Inferior parietal cortex (tissue), 1 donor: ENCODE measurements around the gene DLG2.
"Not testable (repeated sequence)": the region's sequence is repeated elsewhere in the genome, so short reads cannot be mapped to it uniquely, and the experiment has no call there.

Experiments used
- DNase-seq: peaks from one replicate; pipeline ENCODE4 v3.0.0-alpha.2; 2016; ENCODE audit errors: extremely low spot score

Gene DLG2

DNA sequence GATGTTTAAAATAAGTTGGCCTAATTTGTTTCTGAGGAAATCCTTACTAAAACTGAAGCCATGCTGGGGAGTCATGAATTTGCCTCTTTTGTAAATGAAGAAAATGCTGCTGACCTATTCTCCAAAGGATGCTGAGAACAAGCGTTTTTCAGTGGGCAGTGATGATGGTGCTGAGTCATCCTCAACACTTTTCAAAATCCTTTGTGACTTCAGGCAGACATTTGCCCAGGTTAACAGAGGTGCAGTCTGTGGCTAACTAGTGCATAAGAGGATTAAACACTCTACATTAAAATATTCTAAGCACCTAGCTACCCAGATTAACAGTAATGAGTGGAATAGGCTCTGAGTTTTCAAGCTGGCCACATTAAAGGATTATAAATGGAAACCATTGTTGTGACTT, 509.0 kb downstream of the DLG2 start:
- DNase-seq = no peak

DNA sequence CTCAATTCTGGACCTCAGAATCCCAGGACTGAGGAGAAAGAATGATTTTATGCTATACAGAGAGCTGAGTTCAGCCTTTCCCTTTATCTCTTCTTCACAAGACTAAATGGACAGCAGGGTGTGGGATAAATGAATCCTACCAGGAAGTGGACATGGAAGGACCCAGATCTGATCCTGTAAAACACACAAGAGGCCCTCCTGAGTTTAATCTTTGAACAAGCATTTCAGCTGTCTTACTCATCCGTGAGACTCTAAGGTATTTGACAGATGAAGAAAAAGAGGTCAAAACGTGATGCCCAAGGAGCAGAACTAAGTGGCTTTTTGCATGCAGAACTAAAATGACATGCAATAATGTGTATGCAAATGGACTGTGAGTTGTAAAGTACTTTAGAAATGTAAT, 511.3 kb downstream of the DLG2 start:
- no peak for DNase-seq

DNA sequence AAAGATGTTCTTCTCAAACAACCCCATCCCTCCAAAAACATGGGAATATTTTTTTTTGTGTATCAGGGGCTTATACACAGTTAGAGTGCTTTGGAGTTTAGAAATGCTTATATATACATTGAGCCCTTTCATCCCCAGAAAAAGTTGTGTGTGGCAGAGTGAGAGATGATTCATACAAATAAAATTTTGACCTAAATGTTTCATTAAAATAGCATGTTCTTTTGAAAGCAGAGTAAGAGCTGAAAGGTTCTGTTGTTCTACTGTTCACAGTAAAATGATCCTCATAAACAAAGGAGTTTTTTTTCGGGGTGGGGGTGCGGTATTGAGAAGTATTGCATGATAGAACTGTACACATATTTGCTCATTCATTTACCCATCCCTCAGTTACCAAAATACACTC, 512.4 kb downstream of the DLG2 start:
- no peak for DNase-seq

DNA sequence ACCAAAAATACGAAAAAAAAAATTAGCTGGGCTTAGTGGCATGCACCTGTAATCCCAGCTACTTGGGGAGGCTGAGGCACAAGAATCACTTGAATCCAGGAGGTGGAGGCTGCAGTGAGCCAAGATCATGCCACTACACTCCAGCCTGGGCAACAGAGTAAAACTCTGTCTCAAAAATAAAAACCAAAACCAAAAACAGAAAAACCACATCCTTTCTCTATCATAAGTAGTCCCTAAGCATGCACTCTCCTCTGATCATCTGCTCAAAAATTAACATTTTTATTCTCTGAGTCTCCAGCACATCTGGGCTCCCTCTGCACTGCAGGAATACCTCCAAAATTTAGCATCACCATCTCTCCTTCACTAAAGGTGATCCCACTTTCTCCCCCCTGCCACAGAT, 516.9 kb downstream of the DLG2 start:
- DNase-seq = not testable (repeated sequence)

DNA sequence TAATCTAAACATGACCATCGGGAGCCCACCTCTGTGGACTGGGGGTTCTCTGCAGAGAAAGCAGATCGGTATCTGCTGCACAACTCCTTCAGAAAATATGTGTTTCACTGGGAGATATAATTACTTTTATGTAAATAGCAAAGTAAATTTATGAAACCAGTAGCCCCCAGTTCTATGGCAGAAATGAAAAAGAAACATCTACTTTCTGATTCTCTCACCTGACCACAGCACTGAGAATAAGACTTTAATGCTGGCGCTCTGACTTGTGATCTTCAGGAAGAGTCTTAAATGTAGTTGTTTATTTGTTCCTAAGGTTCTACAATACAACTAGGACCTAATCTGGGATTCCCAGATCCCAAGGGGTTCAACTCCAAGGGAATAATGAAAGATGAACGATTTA, 518.0 kb downstream of the DLG2 start:
- no peak for DNase-seq

DNA sequence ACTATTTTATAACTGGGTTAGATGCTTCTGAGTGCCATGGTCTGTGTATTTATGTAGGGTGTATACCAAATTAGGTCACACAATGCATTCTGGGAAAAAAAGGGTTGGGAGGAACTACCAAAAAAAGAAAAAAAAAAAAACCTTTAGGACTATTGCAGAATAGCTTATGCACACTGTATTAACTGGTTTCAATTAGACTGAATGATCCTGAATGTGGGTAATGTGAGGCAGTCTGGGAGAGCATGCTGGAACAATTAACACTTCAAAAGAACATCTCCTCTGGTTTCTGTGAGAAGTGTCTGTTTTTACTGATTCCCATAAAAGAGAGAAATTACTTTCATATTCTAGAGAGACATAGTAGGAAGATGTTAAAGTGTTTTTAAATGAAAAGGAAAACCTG, 521.3 kb downstream of the DLG2 start:
- DNase-seq = no peak

DNA sequence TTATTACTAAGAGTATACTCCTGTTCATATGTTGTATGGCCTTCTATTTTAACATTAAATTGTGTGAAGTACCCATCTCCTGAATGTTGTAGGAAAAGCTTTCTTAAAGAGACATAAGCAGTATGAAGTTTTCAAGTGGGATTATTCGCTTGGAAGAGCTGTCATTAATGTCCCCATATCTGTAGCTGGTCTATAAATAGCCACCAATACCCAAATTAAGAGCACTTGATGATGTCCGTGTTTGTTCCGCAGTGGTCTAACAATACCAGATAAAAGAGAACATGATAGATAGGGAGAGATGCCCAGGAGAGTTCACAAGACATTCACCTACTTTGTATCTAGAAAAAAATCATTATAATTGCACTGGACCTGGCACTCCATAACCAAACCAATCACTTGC, 527.6 kb downstream of the DLG2 start:
- no peak for DNase-seq

DNA sequence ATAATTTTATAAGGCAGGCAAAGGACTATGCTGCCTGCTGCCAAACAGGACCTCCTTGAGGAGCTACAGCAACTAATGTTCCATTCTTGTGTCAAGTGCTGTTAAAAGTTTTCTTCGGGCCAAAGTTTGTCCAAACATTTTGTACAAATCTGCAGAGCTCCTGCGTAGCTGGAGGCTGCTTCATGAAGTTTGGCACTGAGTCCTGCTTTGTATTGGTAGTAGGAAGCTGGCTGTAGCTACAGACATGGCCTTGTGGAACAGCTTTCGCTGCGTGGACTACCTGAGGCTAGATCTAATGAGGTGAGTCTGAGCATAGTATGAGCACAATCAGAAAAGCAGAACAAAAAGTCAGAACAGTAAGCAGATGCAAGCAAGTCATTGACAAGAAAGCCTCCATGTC, 528.1 kb downstream of the DLG2 start:
- DNase-seq = no peak

DNA sequence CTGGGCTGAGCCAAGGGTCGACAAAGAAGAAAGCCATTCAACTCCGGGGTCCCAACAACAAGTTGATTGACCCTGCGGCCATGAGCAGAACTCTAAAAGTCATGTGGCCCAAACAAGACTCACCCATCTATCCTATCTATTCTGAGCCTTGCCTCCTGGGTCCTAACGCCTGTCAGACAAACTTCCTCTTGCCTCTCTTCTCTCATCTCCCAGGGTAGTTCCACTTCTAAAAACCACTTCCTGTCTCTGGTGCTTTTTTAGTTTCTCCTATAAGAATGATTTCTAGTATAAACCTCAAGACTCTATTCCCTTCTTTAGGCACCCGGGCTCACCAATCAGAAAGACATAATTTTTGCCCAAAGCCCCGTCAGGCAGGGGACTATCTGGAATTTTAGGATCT, 530.2 kb downstream of the DLG2 start:
- no peak for DNase-seq

DNA sequence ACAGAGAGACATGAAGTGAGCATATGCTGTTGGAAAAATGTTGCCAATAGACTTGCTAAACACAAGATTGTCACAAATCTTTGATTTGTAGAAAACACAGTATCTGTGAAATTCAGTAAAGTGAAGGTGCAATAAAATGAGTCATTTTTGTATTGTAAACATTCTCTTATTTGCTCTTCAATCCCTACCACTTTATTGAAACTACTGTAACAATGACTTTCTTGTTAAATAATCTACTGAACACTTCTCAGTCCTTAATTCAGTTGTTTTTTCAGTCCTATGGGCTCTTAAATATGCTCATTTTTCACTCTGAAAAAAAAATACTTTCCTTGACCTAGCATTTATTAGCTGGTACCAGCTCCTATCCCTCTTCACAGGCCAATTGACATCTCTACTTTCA, 531.9 kb downstream of the DLG2 start:
- no peak for DNase-seq

DNA sequence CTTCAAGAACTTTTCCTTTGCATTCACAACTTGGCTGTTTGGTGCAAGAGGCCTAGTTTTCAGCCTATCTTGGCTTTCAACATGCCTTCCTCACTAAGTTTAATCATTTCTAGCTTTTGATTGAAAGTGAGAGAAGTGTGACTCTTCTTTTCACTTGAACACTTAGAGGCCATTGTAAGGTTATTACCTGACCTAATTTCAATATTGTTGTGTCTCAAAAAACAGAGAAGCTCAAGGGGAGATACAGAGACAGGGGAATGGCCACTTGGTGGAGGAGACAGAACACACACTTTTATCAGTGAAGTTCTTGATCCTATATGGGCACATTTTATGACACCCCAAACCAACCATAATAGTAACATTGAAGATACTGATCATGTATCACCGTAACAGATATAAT, 532.3 kb downstream of the DLG2 start:
- no peak for DNase-seq

DNA sequence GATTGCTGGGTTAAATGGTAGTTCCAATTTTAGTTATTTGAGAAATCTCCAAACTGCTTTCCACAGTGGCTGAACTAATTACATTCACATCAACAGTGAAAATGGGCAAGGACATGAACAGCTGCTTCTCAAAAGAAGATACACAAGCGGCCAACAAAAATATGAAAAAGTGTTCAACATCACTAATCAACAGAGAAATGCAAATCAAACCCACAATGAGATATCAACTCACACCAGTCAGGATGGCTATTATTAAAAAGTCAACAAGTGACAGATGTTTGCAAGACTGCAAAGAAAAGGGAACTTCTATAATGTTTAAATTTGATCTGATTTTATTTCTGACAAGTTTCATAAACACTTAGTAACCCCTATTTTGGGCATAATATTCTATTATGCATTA, 537.5 kb downstream of the DLG2 start:
- no peak for DNase-seq

DNA sequence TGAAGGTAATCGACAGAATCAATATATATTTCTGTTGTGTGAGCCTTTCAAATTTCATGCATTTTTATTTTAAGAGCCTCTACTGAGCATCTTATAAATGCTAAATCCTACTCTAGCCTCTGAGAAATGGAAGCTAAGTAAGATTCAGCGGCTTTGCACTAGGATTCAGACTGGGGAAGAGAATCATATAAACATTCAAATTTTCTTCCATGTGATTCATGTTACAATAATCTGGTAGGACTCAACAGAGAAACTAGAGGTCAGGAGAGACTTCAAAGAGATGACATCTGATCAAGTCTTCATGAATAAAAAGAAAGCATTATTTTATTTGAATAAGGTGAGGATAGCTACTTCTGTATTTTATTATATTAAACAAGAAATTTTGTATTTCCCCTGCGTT, 538.9 kb downstream of the DLG2 start:
- DNase-seq = no peak

DNA sequence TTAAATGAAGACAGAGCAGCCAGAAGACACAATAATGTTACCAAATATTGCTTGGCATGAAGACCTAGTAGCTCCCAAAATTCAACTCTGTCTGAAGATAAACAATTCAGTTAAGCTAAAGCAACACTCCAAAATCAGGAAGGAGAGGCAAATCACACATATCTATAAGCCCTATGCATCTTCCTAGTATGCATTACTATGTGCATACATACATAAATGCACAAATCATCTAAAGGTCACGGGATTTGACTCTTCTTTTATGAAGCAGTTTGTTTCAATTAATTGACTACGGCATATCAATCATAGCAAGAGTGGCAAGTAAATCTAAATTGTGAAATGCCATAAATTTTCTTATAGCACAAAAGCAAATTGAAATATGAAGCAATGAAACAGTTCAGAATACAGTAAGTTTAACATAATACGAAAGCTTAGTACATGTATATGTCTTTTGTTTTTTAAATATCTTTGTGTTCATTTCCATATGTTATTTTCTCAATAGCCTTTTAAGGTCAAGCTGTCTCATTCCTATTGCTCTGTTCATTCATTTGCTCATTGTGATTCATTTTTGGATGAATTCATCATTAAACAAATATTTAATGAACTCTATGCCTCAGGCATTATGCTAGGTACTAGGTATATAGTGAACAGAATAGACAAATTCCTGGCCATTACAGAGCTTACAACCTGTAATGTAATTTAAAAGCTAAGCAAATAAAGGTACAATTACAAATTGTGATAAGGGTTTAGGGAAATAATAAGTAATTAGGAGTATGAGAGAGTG, 540.5 kb downstream of the DLG2 start:
- DNase-seq = no peak

DNA sequence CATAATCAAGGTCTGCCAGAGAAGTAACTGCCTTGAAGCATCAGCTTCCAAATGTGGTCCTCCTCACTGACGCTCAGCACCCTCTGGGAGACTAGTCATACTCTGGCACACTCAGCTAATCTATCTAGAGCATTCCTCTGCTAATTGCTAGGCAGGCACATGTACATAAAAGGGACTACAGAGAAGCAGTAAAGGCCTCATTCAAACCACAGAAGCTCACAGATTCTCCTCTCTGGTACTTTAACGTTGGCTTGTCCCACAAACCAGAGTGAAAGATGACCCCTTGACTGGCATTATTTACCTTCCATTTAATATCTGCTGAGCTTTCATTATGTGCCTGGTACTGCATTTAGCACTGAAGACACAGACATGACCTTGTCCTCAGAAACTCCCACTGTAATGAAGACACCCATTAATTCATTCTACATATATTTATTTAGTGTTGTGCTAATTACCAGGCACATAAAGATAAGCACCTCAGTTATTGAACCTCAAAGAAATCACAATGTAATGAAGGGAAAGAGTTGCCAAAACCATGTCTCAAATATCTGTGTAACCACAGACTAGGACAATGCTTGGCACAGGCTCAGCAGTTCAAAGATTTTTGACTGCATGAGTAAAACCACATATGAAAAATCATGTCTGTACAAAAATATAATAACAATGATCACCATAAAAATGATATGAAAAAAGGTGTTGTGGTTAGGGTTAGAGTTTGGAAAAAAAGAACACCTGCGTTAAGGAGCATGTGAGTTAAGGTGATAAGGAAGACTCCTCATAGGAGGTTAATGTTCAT, 550.4 kb downstream of the DLG2 start:
- no peak for DNase-seq

DNA sequence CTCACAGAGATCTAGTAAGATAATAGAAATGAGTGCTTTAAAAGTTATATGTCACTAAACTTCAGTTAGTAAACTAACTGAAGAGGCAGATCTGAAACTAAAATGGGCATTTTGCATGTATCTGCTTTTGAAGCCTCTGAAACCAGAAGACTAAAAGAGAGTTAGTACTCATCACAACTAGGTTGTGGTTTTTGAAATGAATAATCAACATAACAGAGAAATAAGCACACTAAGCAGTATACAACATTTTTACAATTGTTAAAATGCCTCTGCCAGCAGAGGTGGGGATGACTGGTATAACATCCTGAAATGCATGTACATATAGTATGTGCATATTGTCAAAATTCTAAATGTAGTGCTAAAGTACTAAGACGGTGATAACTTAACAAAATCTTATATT, 564.5 kb downstream of the DLG2 start:
- DNase-seq = no peak

DNA sequence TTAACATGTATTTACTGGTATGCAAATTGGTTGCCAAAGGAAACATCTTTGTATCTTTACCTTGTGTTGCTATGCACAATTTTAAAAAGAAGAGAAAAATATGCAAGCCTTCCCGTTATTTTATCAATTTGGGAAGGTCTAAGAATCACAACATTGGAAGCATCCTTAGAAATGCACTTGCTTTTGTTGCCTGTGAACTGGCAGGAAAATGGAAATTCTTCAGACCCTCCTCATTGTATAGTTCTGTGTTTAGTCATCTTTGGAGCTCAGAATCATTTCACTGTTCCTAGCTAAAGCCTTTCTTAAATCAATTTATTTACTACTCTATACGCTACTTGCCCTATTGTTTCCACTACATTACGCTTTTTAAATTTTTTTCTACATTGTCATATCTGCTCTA, 574.5 kb downstream of the DLG2 start:
- no peak for DNase-seq

DNA sequence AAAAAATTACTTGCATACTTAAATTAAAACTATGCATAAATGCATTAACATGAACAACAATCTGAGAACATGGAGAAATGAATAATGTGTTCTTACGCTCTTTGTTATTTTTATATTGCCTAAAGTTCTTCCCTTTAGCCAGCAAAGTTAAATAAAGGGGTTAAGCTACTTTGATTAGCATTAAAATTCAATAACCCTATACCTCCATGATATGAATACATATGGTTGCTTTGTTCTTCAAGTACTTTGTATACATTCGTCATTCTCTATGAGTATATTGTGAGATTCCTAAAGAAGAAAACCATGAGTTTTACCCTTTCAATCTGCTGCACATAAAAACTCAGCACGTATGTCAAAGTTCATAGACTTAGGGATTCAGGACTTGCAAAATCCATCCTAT, 578.3 kb downstream of the DLG2 start:
- DNase-seq = no peak

DNA sequence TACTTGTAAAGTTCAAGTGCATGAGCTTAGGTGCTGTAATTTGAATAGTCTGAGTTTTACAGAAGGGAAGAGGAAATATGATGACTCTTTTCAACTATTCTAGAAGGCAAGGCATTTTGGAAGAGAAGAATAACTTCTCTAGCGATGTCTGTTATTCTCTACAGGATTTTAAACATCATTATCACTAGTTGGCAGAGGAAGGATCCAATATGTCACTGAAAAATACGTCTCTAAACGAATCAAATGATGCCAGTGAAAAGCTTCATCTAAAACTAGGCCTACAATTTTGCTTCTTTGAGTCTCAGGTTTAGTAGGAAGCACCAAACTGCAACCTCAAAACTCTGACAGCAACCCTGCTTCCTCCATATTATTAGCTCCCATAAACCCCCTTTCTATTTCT, 581.4 kb downstream of the DLG2 start:
- DNase-seq = no peak

DNA sequence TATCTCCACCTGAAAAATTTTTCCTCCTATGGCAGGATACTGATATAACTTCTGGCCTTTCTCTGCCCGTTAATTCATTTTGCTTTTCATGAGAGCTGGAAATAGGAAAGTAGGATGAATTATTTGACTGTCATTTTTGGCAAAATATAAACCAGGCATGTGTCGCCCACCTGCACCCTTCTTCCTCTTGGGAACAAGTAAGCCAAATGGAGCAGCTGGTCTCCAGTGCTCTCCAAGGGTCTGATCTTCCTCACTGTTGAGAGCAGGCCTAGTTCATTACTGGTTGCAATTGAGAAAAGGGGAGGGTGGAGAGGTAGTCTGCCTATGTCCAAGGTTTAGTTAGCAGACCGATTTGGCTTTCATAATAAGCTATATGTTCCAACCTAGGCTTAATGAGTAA, 582.2 kb downstream of the DLG2 start:
- no peak for DNase-seq

DNA sequence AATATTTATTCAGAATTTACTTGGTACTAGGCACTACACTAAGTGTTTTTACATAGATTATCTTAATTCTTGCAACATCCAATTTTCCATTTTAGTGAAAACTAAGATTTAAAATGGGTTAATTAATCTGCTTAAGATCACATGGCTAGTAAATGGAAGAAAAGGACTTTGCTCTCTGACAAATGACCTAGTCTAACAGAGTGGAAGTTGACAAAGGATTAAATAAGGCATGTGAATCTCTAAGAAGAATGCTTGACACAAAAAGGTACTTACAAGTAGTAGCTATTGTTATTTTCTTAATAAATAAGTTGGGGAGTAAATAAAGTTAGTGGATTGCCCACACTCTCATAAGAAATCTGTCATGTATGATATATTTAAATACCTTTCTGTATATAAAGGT, 584.8 kb downstream of the DLG2 start:
- DNase-seq = no peak

DNA sequence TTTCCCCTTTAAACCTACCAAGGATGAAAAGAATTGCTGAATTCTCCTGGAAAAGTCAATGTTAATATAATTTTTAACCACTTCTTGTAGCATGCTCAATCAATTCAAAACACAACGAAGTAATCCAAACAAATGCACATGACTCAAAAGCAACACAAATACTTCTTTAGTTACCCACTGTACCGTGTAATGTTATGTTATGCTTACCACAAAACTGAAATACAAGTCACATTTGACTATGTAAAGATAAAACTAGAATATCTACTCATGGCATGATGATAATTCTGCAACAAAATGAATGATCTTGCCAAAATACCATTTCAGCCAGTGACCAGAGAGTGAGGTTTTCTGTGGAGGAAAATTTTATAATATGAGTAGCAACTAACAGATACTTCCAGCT, 587.0 kb downstream of the DLG2 start:
- no peak for DNase-seq

DNA sequence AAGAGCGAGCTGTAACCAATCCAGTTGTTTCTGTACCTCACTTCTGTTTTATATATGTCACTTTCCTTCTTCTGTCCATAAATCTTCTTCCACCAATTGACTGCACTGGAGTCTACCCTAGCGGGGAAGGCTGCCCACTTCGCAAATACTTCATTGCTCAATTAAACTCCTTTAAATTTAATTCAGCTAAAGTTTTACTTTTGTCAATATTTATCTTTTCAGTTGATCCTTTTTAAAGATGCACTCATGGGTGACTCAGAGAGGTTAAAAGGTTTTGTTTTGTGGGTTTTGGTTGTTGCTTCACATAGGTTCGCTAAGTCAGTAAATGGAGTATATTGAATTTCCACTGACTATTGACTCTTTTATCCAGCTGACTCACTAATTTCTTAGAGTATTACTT, 597.2 kb downstream of the DLG2 start:
- DNase-seq = no peak
